Astrocyte (in vitro differentiated cells and primary cell): ENCODE results near the gene FAM241A. TPM values are rescaled to one million over a fixed set of nuclear protein-coding genes. Genes with fewer than 3 reads are reported as not detected.

Experiments
- total RNA-seq: library from RNA; stranded (reverse); gene quantifications from 2 replicates; pipeline ENCODE4 v1.2.1, GENCODE V29; 2021

Gene FAM241A
- total RNA-seq, 1 donor from 2014 or later: 1.7 TPM

Other genes starting within 250 kb of the FAM241A start
- gene AP1AR, start 86.3 kb downstream of the FAM241A start, total RNA-seq: 18.9 and 20.0 TPM in 2 replicates
- 1.4 and 3.2 TPM in 2 replicates for gene TIFA, start 140.4 kb downstream of the FAM241A start, total RNA-seq
- gene ALPK1, start 151.9 kb downstream of the FAM241A start, total RNA-seq: 0.94 and 1.4 TPM in 2 replicates